ENCODE data around the gene TNFSF13. TPM values are rescaled to one million over a fixed set of nuclear protein-coding genes. Genes with fewer than 3 reads are reported as not detected.

TNFSF13 gene
- polyA plus RNA-seq, 1 donor from 2014 or later: 0.15 TPM

GRCh38 chr17:7515911-7516610 is 42.5 kb upstream of the TNFSF13 start:
- Histone ChIP-seq H2AFZ (ENCODE audit: low read depth, low read length) (no peak overlapping the region), H3K4me2 (ENCODE audit: low read length) (no peak overlapping the region), H3K4me3 (ENCODE audit: low read length) (no peak overlapping the region), H3K27me3 (ENCODE audit: insufficient read depth, low read depth, low read length) (no peaks in the 10 kb centered on the region), H3K36me3 (ENCODE audit: insufficient read depth, low read length) (no peaks in the 10 kb centered on the region), H3K9me2 (ENCODE audit: insufficient read depth, low read length) (no peaks in the 10 kb centered on the region), H4K20me1 (ENCODE audit: insufficient read depth) (no peaks in the 10 kb centered on the region), H3F3A (ENCODE audit: insufficient read depth, low read length, poor library complexity, severe bottlenecking) (no peaks in the 10 kb centered on the region), H3K79me2 (replicated peaks; ENCODE audit: insufficient read depth, low read length) (no peaks in the 10 kb centered on the region), H3K27ac (ENCODE audit: low read length) (no peak overlapping the region), H3K9me3 (ENCODE audit: low read length) (no peaks in the 10 kb centered on the region), H3K9ac (ENCODE audit: low read length) (no peak overlapping the region)
- TF ChIP-seq RAD21 (conservative IDR thresholded peaks at IDR 0.05): no peak
- no peak for TF ChIP-seq REST (IDR thresholded peaks at IDR 0.05; ENCODE audit: borderline replicate concordance)

GRCh38 chr17:7523033-7523432 is 35.5 kb upstream of the TNFSF13 start:
- Histone ChIP-seq H2AFZ (ENCODE audit: low read depth, low read length) (no peak overlapping the region), H3K79me2 (replicated peaks; ENCODE audit: insufficient read depth, low read length) (no peaks in the 10 kb centered on the region), H4K20me1 (ENCODE audit: insufficient read depth) (no peaks in the 10 kb centered on the region), H3K4me2 (ENCODE audit: low read length) (no peak overlapping the region), H3K4me3 (ENCODE audit: low read length) (no peak overlapping the region), H3K36me3 (ENCODE audit: insufficient read depth, low read length) (no peaks in the 10 kb centered on the region), H3F3A (ENCODE audit: insufficient read depth, low read length, poor library complexity, severe bottlenecking) (no peaks in the 10 kb centered on the region), H3K27me3 (ENCODE audit: insufficient read depth, low read depth, low read length) (no peaks in the 10 kb centered on the region), H3K9me2 (ENCODE audit: insufficient read depth, low read length) (no peaks in the 10 kb centered on the region), H3K9ac (ENCODE audit: low read length) (no peak overlapping the region), H3K27ac (ENCODE audit: low read length) (no peak overlapping the region), H3K9me3 (ENCODE audit: low read length) (no peaks in the 10 kb centered on the region)
- TF ChIP-seq REST (IDR thresholded peaks at IDR 0.05; ENCODE audit: borderline replicate concordance) (no peak), TAF1 (IDR thresholded peaks at IDR 0.05; ENCODE audit: low read depth) (no peak), CTCF (IDR thresholded peaks at IDR 0.05; ENCODE audit: poor library complexity, severe bottlenecking) (no peak), MXI1 (conservative IDR thresholded peaks at IDR 0.05; ENCODE audit: poor library complexity, severe bottlenecking) (no peak), SMC3 (conservative IDR thresholded peaks at IDR 0.05; ENCODE audit: poor library complexity) (no peak), EP300 (conservative IDR thresholded peaks at IDR 0.05; ENCODE audit: poor library complexity, severe bottlenecking) (no peak), EZH2 (IDR thresholded peaks at IDR 0.05; ENCODE audit: borderline replicate concordance, insufficient read depth, low read length, poor library complexity, severe bottlenecking) (no peak), RAD21 (conservative IDR thresholded peaks at IDR 0.05) (no peak), POLR2AphosphoS5 (IDR thresholded peaks at IDR 0.05) (no peak)
